NCI-H526 (cell line): ENCODE data around the gene CD53.
"Not testable (repeated sequence)": the region's sequence is repeated elsewhere in the genome, so short reads cannot be mapped to it uniquely, and the experiment has no call there.

ENCODE experiments used
- DNase-seq, 2 experiments: peaks; one replicate each; lab custom pipeline; 2025; lab: John Stamatoyannopoulos, UW

CD53 gene

GRCh38 chr1:110872745-110873720 is at the start of gene CD53:
Gene CD53, plus strand, starts transcription at chr1:110873148. Its CDS starts 18,261 bp downstream, at chr1:110891409.
- DNase-seq, result no peak

GRCh38 chr1:110824192-110824591 is 48.8 kb upstream of the CD53 start:
- no peak for DNase-seq

GRCh38 chr1:110829955-110830553 is 42.9 kb upstream of the CD53 start:
- DNase-seq, result peak; percentile 73 to 91

- DNase-seq, result not testable (repeated sequence)
Observed at GRCh38 chr1:110833779-110834178, 39.2 kb upstream of the CD53 start.

- no peak for DNase-seq
Observed at GRCh38 chr1:110846861-110847260, 26.1 kb upstream of the CD53 start.

- no peak for DNase-seq
Observed at GRCh38 chr1:110850145-110850544, 22.8 kb upstream of the CD53 start.

- no peak for DNase-seq
Observed at GRCh38 chr1:110850627-110851026, 22.3 kb upstream of the CD53 start.

- DNase-seq, result no peak
Observed at GRCh38 chr1:110853135-110853534, 19.8 kb upstream of the CD53 start.

- DNase-seq, result no peak
Observed at GRCh38 chr1:110856410-110856809, 16.5 kb upstream of the CD53 start.

GRCh38 chr1:110857964-110858948 is 14.7 kb upstream of the CD53 start:
- DNase-seq, result no peak

- DNase-seq, result no peak
Observed at GRCh38 chr1:110859062-110859461, 13.9 kb upstream of the CD53 start.

- DNase-seq, result no peak
Observed at GRCh38 chr1:110860174-110860573, 12.8 kb upstream of the CD53 start.

- DNase-seq, result not testable (repeated sequence)
Observed at GRCh38 chr1:110860620-110861019, 12.3 kb upstream of the CD53 start.

GRCh38 chr1:110861942-110862341 is 11.0 kb upstream of the CD53 start:
- not testable (repeated sequence) for DNase-seq

GRCh38 chr1:110864287-110864686 is 8.7 kb upstream of the CD53 start:
- no peak for DNase-seq

- DNase-seq, result no peak
Observed at GRCh38 chr1:110870721-110871388, 2.1 kb upstream of the CD53 start.

GRCh38 chr1:110872366-110872744 is 593 bp upstream of the CD53 start:
- DNase-seq, result no peak

GRCh38 chr1:110873856-110874255 is 908 bp downstream of the CD53 start:
- no peak for DNase-seq

GRCh38 chr1:110874324-110875215 is 1.6 kb downstream of the CD53 start:
- DNase-seq, result no peak

- no peak for DNase-seq
Observed at GRCh38 chr1:110875216-110875731, 2.3 kb downstream of the CD53 start.
